GM12892 (cell line): ENCODE results near the gene PIGV.

Experiments used
- POLR2A ChIP-seq: IDR thresholded peaks from 2 replicates; pipeline ENCODE4 v1.6.1; 2011; ENCODE audit warnings: low read depth, low read length, control low read depth
- TAF1 ChIP-seq: IDR thresholded peaks from 2 replicates; pipeline ENCODE4 v1.6.1; 2011; ENCODE audit warnings: low read depth, mild to moderate bottlenecking, control low read depth, low read length, borderline replicate concordance

DNA sequence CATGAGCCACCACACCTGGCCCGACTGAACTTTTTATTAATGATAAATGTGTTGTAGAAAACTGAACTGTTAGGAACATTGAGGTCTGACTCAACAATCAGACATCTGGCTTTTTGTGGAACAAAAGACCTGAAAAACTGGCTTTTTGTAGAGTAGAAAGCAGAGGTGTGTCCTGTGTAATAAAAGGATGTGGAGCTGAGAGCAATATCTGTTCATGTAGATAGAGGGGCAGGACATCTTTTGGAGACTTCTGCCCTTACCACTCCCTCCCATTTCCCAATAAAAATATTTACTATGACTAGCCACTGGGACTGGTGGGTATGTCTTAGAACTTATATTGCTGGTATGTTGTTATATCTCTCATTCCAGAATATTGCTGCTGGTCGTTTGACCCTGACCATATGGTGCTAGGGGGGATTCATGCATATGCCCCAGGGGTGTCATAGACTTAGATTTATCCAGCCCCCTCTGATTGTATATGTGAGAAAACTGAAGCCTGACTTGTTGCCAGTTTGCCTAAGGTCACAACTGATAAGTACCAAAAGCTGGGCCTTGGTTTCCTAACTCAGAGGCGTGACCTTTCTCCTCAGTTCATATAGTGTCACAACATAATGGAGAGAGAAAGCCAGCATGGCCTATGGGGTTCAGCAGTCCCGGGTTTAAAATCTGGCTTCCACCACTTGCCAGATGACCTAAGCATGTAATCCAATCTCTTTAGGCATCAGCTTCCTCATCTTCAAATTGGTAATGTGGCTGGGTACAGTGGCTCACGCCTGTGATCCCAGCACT, 33.5 kb upstream of the PIGV start:
- TF ChIP-seq POLR2A (no peak), TAF1 (no peak)
